DND-41 (cell line): ENCODE results near the gene C6orf62.
"Not testable (repeated sequence)": the region's sequence is repeated elsewhere in the genome, so short reads cannot be mapped to it uniquely, and the experiment has no call there.

Experiments used
- ATAC-seq: fragments of 200-7000 bp; cut with Tn5 transposase; 3 replicates; pipeline ENCODE4 v1.9.1; 2021; ENCODE audit warnings: low read depth; ENCODE audit not compliant: insufficient read depth
- DNase-seq: peaks from one replicate; pipeline ENCODE4 v3.0.0-alpha.2; 2020
- H2AFZ ChIP-seq: 2 replicates; pipeline ENCODE4 v1.6.0; 2012; ENCODE audit warnings: low read depth, low read length
- H3K27ac ChIP-seq: 2 replicates; pipeline ENCODE4 v1.5.1; 2012; ENCODE audit warnings: low read length, inconsistent platforms
- H3K27me3 ChIP-seq: fragments of 200-600 bp; sonication (generic); 2 replicates; pipeline ENCODE4 v1.6.0; 2012; ENCODE audit warnings: low read length, mild to moderate bottlenecking, inconsistent platforms; ENCODE audit not compliant: insufficient read depth, poor library complexity
- H3K36me3 ChIP-seq: 2 replicates; pipeline ENCODE4 v1.5.1; 2012; ENCODE audit warnings: low read length, inconsistent platforms; ENCODE audit not compliant: insufficient read depth
- H3K4me1 ChIP-seq: 2 replicates; pipeline ENCODE4 v1.5.1; 2012; ENCODE audit warnings: mild to moderate bottlenecking, low read length; ENCODE audit not compliant: insufficient read depth
- H3K4me2 ChIP-seq: 2 replicates; pipeline ENCODE4 v1.6.0; 2012; ENCODE audit warnings: mild to moderate bottlenecking, moderate library complexity, low read length, inconsistent platforms; ENCODE audit not compliant: insufficient read depth
- H3K4me3 ChIP-seq, 2 experiments: fragments of 200-600 bp in 1 of 2; shearing (Covaris generic) in 1 of 2; 2 replicates each; pipeline ENCODE4 v1.5.1; 2012 to 2016; ENCODE audit warnings: inconsistent platforms in 2 of 2, low read length in 2 of 2, mild to moderate bottlenecking in 2 of 2, low read depth in 1 of 2, moderate library complexity in 1 of 2
- H3K79me2 ChIP-seq: 2 replicates; pipeline ENCODE4 v1.6.0; 2012; ENCODE audit warnings: low read length, inconsistent platforms; ENCODE audit not compliant: insufficient read depth
- H3K9ac ChIP-seq: 2 replicates; pipeline ENCODE4 v1.6.0; 2012; ENCODE audit warnings: low read depth, mild to moderate bottlenecking, inconsistent platforms, low read length, moderate library complexity
- H3K9me3 ChIP-seq: 2 replicates; pipeline ENCODE4 v1.5.1; 2012; ENCODE audit warnings: low read length, moderate library complexity, mild to moderate bottlenecking, inconsistent platforms; ENCODE audit not compliant: insufficient read depth, severe bottlenecking
- H4K20me1 ChIP-seq: 2 replicates; pipeline ENCODE4 v1.6.0; 2012; ENCODE audit warnings: low read length; ENCODE audit not compliant: insufficient read depth
- CTCF ChIP-seq: IDR thresholded peaks from 2 replicates; pipeline ENCODE4 v1.5.1; 2012; ENCODE audit warnings: borderline replicate concordance, low read length, moderate library complexity, mild to moderate bottlenecking; ENCODE audit not compliant: poor library complexity, severe bottlenecking; ENCODE audit errors: extremely low read depth
- EZH2 ChIP-seq: IDR thresholded peaks from 3 replicates; pipeline ENCODE4 v1.6.1; 2012; ENCODE audit warnings: borderline replicate concordance, low read depth, mild to moderate bottlenecking, moderate library complexity, low read length, inconsistent platforms; ENCODE audit not compliant: severe bottlenecking

C6orf62 gene

GRCh38 chr6:24720131-24720603, 1.2 kb upstream of the C6orf62 start:
- Histone ChIP-seq H3K4me2 (peak overlapping the region; percentile 83), H3K4me1 (peaks cover 53% of the 10 kb centered on the region), H3K9ac (peak overlapping the region; percentile 98), H4K20me1 (peaks cover 45% of the 10 kb centered on the region), H2AFZ (peak overlapping the region; percentile 55), H3K27me3 (no peaks in the 10 kb centered on the region), H3K79me2 (peaks cover 55% of the 10 kb centered on the region), H3K36me3 (peaks cover 41% of the 10 kb centered on the region), H3K9me3 (no peaks in the 10 kb centered on the region), H3K27ac (peak overlapping the region; percentile 96), H3K4me3 (peak overlapping the region; percentile 90 to 96)
- TF ChIP-seq CTCF (no peak), EZH2 (no peak)
- ATAC-seq (peak; percentile 27), DNase-seq (peak; percentile 80)

- H3K4me1 ChIP-seq: peaks cover 68% of the 10 kb centered on the region
- H3K9me3 ChIP-seq: no peaks in the 10 kb centered on the region
- ATAC-seq (no peak), DNase-seq (no peak)
- H3K9ac ChIP-seq: peak overlapping the region; percentile 98
- peak overlapping the region; percentile 83 for H3K4me2 ChIP-seq
- peak overlapping the region; percentile 90 to 96 for H3K4me3 ChIP-seq
- H3K79me2 ChIP-seq: peaks cover 71% of the 10 kb centered on the region
- peak overlapping the region; percentile 96 for H3K27ac ChIP-seq
- no peak overlapping the region for H2AFZ ChIP-seq
- H4K20me1 ChIP-seq: peaks cover 58% of the 10 kb centered on the region
- no peaks in the 10 kb centered on the region for H3K27me3 ChIP-seq
- peaks cover 57% of the 10 kb centered on the region for H3K36me3 ChIP-seq
- TF ChIP-seq CTCF (no peak), EZH2 (no peak)
These were observed 367 bp downstream of the C6orf62 start for GRCh38 chr6:24718449-24719124.

- ATAC-seq, H2AFZ ChIP-seq, DNase-seq, H3K9me3 ChIP-seq, H3K27ac ChIP-seq, H3K27me3 ChIP-seq: not testable (repeated sequence)
- peaks cover 76% of the 10 kb centered on the region for H3K36me3 ChIP-seq
- peak overlapping the region; percentile 98 for H3K9ac ChIP-seq
- peak overlapping the region; percentile 83 for H3K4me2 ChIP-seq
- peaks cover 70% of the 10 kb centered on the region for H3K4me1 ChIP-seq
- peaks cover 90% of the 10 kb centered on the region for H3K79me2 ChIP-seq
- H4K20me1 ChIP-seq: peaks cover 76% of the 10 kb centered on the region
- H3K4me3 ChIP-seq: peak overlapping the region; percentile 4 to 90; a peak in 2 of 4 replicates
These were observed 2.3 kb downstream of the C6orf62 start for GRCh38 chr6:24716602-24717148.
